Activated CD4-positive, CD25-positive, alpha-beta regulatory T cell treated with anti-CD3 and anti-CD28 coated beads, Interleukin-2, amount 50 U/mL, for 72 hours (primary cell): ENCODE data around the gene ZNF611.

Experiments
- DNase-seq: peaks from one replicate; pipeline ENCODE4 v3.0.0; 2021

ZNF611 gene

GRCh38 chr19:52673014-52673413, 61.8 kb downstream of the ZNF611 start:
- no peak for DNase-seq

DNA sequence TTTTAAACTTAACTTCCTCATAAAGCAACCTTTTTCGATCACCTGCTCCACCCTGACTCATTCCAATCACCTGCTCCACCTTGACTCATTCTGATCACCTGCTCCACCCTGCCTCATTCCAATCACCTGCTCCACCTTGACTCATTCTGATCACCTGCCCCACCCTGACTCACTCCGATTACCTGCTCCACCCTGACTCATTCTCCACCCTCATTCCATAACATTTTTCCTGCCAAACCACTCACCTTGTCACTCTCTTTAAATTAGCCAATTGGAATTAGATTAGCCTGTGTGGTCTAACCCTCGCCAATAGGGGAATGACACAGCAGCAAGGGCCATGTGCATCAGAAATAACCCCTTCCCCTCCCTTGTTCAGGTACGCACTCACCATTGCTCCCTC, 64.8 kb downstream of the ZNF611 start:
- DNase-seq, result no peak

- DNase-seq, result no peak
These were observed 65.3 kb downstream of the ZNF611 start for GRCh38 chr19:52669586-52669985.

- DNase-seq, result no peak
These were observed 66.9 kb downstream of the ZNF611 start for GRCh38 chr19:52667972-52668371.

DNA sequence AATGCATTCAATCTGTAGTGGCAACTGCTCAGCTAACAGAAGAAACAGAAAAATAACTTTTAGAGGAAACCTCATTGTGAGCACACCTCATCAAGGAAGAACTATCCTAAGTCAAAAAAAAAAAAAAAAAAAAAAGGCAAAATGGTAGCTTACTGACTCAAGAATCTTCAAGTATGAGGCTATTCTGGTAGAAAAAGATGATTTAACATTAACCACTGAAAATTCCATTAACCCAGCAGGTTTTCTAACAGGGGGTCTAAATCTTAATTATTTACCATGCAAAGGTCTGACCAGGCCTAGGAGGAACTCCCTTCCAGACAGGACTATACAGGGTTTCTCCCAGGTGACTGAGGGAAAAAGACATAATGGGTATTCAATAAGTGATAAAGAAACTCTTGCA, 68.3 kb downstream of the ZNF611 start:
- DNase-seq, result no peak

GRCh38 chr19:52665529-52665928, 69.3 kb downstream of the ZNF611 start:
- DNase-seq, result no peak

DNA sequence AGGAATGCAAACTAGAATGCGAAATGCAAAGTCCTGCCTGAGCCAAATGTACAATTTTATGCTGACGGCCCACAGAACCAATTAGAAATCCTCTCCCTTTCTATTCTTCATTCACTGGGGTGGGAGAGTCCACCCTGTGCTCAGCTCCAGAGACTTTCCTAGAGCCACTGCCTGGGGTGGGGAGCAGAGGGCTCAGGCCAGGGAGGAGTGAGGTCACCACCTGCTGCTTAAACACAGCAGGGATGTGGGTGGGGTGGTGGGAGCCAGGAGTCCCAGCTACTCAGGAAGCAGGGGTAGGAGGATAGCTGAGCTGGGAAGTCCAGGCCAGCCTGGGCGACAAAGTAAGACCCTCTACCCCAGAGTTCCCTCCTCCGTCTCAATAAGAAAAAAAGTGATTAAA, 69.8 kb downstream of the ZNF611 start:
- no peak for DNase-seq

DNA sequence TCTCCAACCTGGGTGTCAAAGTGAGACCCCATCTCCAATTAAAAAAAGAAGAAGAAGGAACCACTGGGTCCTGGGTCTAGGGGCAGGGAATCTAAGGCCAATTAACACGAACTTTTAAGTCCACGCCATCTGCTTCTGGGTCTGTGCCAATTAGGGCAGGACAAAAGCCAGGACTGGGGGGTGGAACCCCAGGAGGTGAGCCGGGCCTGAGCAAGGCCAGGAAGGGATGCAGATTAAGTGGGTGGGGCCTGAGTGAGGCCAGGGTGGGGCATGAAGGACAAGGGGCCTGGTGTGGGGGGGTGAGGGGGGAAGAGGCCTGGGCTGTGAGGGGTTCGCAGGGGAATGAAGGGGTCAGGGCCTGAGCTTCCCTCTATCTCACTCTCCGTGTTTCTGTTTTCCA, 70.4 kb downstream of the ZNF611 start:
- no peak for DNase-seq

DNA sequence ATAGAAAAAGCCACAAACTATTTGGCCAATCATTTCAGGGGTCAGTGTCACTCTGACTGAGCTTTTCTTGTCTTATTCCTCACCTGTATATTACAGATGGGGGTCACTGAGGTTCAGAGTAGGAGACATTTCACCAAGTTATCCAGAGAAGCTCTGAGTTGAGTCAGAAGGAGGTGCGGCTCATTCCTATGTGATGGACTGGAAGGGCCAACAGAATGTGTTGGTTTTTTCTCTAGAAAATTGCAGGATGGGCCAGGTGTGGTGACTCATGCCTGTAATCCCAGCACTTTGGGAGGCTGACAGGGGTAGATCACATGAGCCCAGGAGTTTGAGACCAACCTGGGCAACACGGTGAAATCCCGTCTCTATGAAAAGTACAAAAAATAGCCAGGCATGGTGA, 72.2 kb downstream of the ZNF611 start:
- DNase-seq, result no peak

GRCh38 chr19:52660981-52661380, 73.9 kb downstream of the ZNF611 start:
- DNase-seq, result no peak

GRCh38 chr19:52659013-52659412, 75.8 kb downstream of the ZNF611 start:
- DNase-seq, result no peak

GRCh38 chr19:52658595-52658994, 76.2 kb downstream of the ZNF611 start:
- DNase-seq, result no peak

- no peak for DNase-seq
These were observed 81.7 kb downstream of the ZNF611 start for GRCh38 chr19:52653161-52653560.
